ENCODE measurements around the gene ANP32E. TPM values are rescaled to one million over a fixed set of nuclear protein-coding genes. Genes with fewer than 3 reads are reported as not detected.

Gene ANP32E
- 8.9 TPM for total RNA-seq

DNA sequence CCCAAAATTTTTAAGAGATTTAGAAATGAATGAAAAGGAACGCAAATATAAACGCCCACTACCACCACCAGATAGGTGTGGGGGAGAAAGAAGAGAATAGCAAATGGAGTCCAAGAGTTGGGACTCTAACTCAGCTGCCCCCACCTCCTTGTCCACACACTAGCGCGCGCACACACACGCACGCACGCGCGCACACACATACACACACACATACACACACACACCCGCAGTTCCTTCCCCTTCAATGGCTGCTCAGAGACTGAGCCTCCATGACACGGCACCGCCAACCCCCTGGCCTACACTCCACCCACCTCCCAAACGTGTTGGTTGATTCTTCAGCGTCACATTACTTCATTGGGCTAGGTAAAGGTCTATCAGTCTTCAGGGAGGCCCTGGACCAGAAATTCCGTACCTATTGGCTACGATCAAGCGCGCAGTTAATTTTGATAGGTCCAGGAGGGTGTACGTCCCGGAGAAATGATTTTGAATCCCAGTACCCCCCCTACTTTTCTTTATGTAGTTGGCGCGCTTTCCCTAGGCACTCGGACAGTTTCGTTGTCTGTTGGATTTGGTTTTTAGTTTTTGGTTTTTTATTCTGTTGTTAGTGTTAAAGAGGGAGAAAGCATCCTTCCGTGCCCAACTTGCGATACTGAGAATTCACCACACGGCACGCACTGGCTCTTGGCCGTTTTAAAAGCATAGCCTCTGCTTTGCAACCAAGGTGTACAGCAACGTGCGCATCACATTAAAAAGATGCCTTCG lies at the start of gene ANP32E:
Gene ANP32E, minus strand, starts transcription at position 261 of the 762 bp plus-strand sequence. CDS start 326 bp downstream, outside the sequence.
- DNase-seq (ENCODE audit: low spot score in 2 of 2), result peak; percentile 93 to 98

GRCh38 chr1:150283260-150283659 lies 47.3 kb upstream of the ANP32E start:
- TF ChIP-seq, protein P1, sequence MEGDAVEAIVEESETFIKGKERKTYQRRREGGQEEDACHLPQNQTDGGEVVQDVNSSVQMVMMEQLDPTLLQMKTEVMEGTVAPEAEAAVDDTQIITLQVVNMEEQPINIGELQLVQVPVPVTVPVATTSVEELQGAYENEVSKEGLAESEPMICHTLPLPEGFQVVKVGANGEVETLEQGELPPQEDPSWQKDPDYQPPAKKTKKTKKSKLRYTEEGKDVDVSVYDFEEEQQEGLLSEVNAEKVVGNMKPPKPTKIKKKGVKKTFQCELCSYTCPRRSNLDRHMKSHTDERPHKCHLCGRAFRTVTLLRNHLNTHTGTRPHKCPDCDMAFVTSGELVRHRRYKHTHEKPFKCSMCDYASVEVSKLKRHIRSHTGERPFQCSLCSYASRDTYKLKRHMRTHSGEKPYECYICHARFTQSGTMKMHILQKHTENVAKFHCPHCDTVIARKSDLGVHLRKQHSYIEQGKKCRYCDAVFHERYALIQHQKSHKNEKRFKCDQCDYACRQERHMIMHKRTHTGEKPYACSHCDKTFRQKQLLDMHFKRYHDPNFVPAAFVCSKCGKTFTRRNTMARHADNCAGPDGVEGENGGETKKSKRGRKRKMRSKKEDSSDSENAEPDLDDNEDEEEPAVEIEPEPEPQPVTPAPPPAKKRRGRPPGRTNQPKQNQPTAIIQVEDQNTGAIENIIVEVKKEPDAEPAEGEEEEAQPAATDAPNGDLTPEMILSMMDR (IDR thresholded peaks at IDR 0.05), result no peak
- Histone ChIP-seq H3K4me3 (peak overlapping the region; percentile 67 to 85), H3K9me3 (no peaks in the 10 kb centered on the region), H3K27me3 (no peaks in the 10 kb centered on the region), H3K27ac (peak overlapping the region; percentile 66 to 92), H3K4me1 (peaks cover 0 to 18% of the 10 kb centered on the region in 2 donors), H3K36me3 (peaks cover 4 to 8% of the 10 kb centered on the region in 2 donors)
- DNase-seq (ENCODE audit: low spot score in 2 of 2), result no peak
- intact Hi-C loops (cut with DNase I), result loop anchor here (5.0 kb wide), 2 partner anchors 39 to 216 kb away; partner anchors contain the start of genes PRPF3 and VPS45

More for the DNA sequence above, at the start of gene ANP32E:
- Histone ChIP-seq H3K27me3 (no peaks in the 10 kb centered on the region), H3K4me3 (peak within 1 kb of the TSS; percentile 84 to 100), H3K27ac (peak within 1 kb of the TSS; percentile 97 to 100), H3K36me3 (no peaks in the 10 kb centered on the region), H3K4me1 (peaks cover 0 to 10% of the 10 kb centered on the region in 2 donors), H3K9me3 (no peaks in the 10 kb centered on the region)
- intact Hi-C loops (cut with DNase I), result loop anchor here (1.0 to 2.0 kb wide), 3 partner anchors 23 to 45 kb away; partner anchors contain the start of gene APH1A
- TF ChIP-seq, protein P1 (IDR thresholded peaks at IDR 0.05), result peak in 2 of 3 experiments; percentile 16 to 43

GRCh38 chr1:150282558-150282958 lies 46.6 kb upstream of the ANP32E start:
- H3K36me3 ChIP-seq, result peaks cover 4 to 8% of the 10 kb centered on the region in 2 donors
- H3K9me3 ChIP-seq, result no peaks in the 10 kb centered on the region
- intact Hi-C loops (cut with DNase I), result loop anchor here (1.0 to 5.0 kb wide), 3 partner anchors 11 to 215 kb away; partner anchors contain the start of genes MRPS21, PRPF3 and VPS45
- H3K27me3 ChIP-seq, result no peaks in the 10 kb centered on the region
- DNase-seq (ENCODE audit: low spot score in 2 of 2), result no peak
- H3K4me1 ChIP-seq, result peaks cover 0 to 18% of the 10 kb centered on the region in 2 donors
- peak overlapping the region; percentile 66 to 92 for H3K27ac ChIP-seq
- TF ChIP-seq, protein P1 (IDR thresholded peaks at IDR 0.05), result no peak
- H3K4me3 ChIP-seq, result peak overlapping the region; percentile 67 to 85

DNA sequence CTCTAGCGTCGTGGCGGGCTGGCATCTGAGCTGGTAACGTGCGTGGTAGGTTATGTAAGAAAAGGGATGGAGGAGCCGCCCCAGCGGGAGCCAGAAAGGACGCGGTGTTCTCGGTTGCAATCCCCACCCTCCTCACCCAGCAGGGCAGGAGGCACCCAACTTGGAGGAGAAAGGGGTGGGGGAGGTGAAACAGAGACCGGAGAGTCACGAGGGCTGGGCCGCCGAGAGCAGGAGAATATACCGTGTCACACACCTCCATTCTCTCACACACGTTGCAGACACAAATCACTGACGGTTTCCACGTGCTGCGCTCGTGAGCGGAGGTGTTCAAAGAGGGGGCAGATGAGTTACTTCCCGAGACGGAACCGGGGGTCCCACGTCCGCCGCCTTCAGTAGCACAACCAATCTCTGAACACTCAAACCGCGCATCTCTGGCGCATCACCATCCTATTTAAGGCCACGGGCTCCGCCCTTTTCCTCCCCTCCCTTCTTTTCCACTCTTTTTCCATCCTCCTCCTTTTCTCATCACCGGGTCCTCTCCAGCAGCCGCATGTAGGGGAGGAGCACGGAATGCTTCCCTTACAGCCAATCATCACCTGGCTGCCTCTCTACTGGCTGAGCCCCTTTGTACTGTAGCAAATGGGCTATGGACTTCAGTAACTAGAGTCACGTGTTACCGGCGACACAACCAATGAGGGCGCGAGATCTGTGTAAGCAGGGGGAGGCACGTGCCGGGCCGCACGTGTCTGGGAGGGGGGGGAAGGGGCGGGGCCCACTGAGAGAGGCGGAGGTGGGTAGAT lies 46.0 kb upstream of the ANP32E start, which contains the start of gene CIART:
Gene CIART, plus strand, starts transcription at position 797 of the 800 bp plus-strand sequence. CDS start 714 bp downstream, outside the sequence.
- H3K4me1 ChIP-seq, result peaks cover 0 to 18% of the 10 kb centered on the region in 2 donors
- H3K27ac ChIP-seq, result peak within 1 kb of the TSS; percentile 79 to 92
- TF ChIP-seq, protein P1 (IDR thresholded peaks at IDR 0.05), result no peak
- H3K9me3 ChIP-seq, result no peaks in the 10 kb centered on the region
- intact Hi-C loops (cut with DNase I), result loop anchor here (1.0 to 5.0 kb wide), 7 partner anchors 9 to 215 kb away; partner anchors contain the start of genes ANP32E, APH1A, MRPS21 and PRPF3
- no peaks in the 10 kb centered on the region for H3K27me3 ChIP-seq
- DNase-seq (ENCODE audit: low spot score in 2 of 2), result peak; percentile 93 to 98
- H3K4me3 ChIP-seq, result peak within 1 kb of the TSS; percentile 67 to 85
- H3K36me3 ChIP-seq, result peaks cover 4 to 8% of the 10 kb centered on the region in 2 donors

DNA sequence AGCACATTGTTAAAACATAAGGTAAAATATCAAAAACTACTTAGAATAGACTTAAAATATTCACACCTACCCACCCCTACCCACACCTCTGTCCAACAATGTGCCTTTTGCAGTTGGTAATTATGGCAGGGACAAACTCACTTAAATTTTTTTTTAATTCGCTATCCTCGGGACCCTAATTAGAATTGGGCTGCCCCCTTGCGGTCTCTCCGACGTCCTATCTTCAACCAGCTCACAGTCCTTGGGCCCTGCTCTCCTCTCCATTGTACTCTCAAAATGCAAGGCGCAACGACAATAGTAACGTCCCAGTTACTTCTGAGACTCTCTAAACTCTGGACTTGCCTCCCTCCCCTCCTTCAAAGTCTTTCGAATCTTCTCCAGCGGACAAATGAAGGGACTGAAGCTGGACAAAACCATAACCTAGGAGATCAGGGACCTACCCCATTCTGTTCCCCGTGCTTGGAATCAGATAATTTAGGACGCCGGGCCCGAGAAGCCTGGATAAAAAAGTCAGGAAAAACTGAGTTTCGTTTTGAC lies 45.4 kb upstream of the ANP32E start:
- peak in 1 of 2 donors; percentile 85 for DNase-seq (ENCODE audit: low spot score in 2 of 2)
- Histone ChIP-seq H3K4me1 (peaks cover 0 to 18% of the 10 kb centered on the region in 2 donors), H3K27me3 (no peaks in the 10 kb centered on the region), H3K27ac (peak overlapping the region; percentile 79 to 92), H3K9me3 (no peaks in the 10 kb centered on the region), H3K36me3 (peaks cover 0 to 2% of the 10 kb centered on the region in 2 donors), H3K4me3 (peak overlapping the region; percentile 67 to 85)
- intact Hi-C loops (cut with DNase I), result loop anchor here (1.0 to 5.0 kb wide), 6 partner anchors 8 to 214 kb away; partner anchors contain the start of genes ANP32E, APH1A, PRPF3 and VPS45
- TF ChIP-seq, protein P1 (IDR thresholded peaks at IDR 0.05), result peak; percentile 81 to 85 (median 84)
